Caco-2 (cell line): ENCODE results near the gene APLN. TPM values are rescaled to one million over a fixed set of nuclear protein-coding genes. Genes with fewer than 3 reads are reported as not detected.

Experiments used
- Bru-seq: library from RNA; stranded (reverse); fragments of 400-500 nt; gene quantifications from one replicate; lab custom pipeline; 2021; lab: Mats Ljungman, UMichigan
- BruChase-seq, 2 experiments: library from RNA; stranded (reverse); fragments of 400-500 nt; gene quantifications; one replicate each; lab custom pipeline; 2021; lab: Mats Ljungman, UMichigan
- BruUV-seq: library from RNA; stranded (reverse); fragments of 400-500 nt; replicated peaks from 2 replicates; lab custom pipeline; 2021; lab: Mats Ljungman, UMichigan
- CTCF ChIA-PET: fragments of 300-600 bp; sonication (Branson Sonifier 250); formaldehyde crosslinking; loops from one replicate; lab custom pipeline; 2022; ENCODE audit warnings: antibody characterized with exemption; lab: Charles Lee
- POLR2A ChIA-PET: fragments of 300-600 bp; sonication (Branson Sonifier 250); formaldehyde crosslinking; loops from one replicate; lab custom pipeline; 2022; ENCODE audit warnings: antibody characterized with exemption; lab: Charles Lee
- DNase-seq, 2 experiments: peaks; one replicate each; pipeline versions ENCODE4 v3.0.0 to v3.0.0-alpha.2; 2020 to 2022
- H3K27me3 ChIP-seq: replicated peaks from 2 replicates; pipeline ENCODE4 v1.6.0; 2011; ENCODE audit warnings: low read length; ENCODE audit not compliant: control insufficient read depth, insufficient read depth
- H3K36me3 ChIP-seq: 2 replicates; pipeline ENCODE4 v1.5.1; 2011; ENCODE audit warnings: low read length; ENCODE audit not compliant: control insufficient read depth, insufficient read depth
- H3K4me1 ChIP-seq: fragments of 250-450 bp; sonication (Bioruptor Pico); 2 replicates; pipeline ENCODE4 v1.5.1; 2020; ENCODE audit warnings: mild to moderate bottlenecking
- H3K4me3 ChIP-seq: 2 replicates; pipeline ENCODE4 v1.5.1; 2011; ENCODE audit warnings: low read depth, mild to moderate bottlenecking, control low read depth, low read length
- H3K9me3 ChIP-seq: fragments of 250-450 bp; sonication (Bioruptor Pico); 2 replicates; pipeline ENCODE4 v1.5.1; 2020; ENCODE audit warnings: mild to moderate bottlenecking, moderate library complexity
- H3K27ac Mint-ChIP-seq: one replicate; pipeline ENCODE4 v1.8.0; 2022; ENCODE audit warnings: mixed read lengths; ENCODE audit not compliant: unreplicated experiment
- H3K27me3 Mint-ChIP-seq: one replicate; pipeline ENCODE4 v1.8.0; 2022; ENCODE audit warnings: mixed read lengths; ENCODE audit not compliant: insufficient read depth, unreplicated experiment
- H3K36me3 Mint-ChIP-seq: one replicate; pipeline ENCODE4 v1.8.0; 2022; ENCODE audit warnings: mild to moderate bottlenecking, mixed read lengths; ENCODE audit not compliant: insufficient read depth, unreplicated experiment
- H3K4me1 Mint-ChIP-seq: one replicate; pipeline ENCODE4 v1.8.0; 2022; ENCODE audit warnings: low read depth, mixed read lengths; ENCODE audit not compliant: unreplicated experiment
- H3K4me3 Mint-ChIP-seq: one replicate; pipeline ENCODE4 v1.8.0; 2022; ENCODE audit warnings: mild to moderate bottlenecking, moderate library complexity, mixed read lengths; ENCODE audit not compliant: unreplicated experiment
- H3K9me3 Mint-ChIP-seq: one replicate; pipeline ENCODE4 v1.8.0; 2022; ENCODE audit warnings: mixed read lengths; ENCODE audit not compliant: unreplicated experiment
- CTCF ChIP-seq, 2 experiments: fragments of 200-600 bp in 1 of 2; IDR thresholded peaks; 1 replicate in 1 of 2; 2 replicates in 1 of 2; pipeline versions ENCODE4 v1.5.1 to v1.8.0; 2011 to 2022; ENCODE audit warnings: antibody characterized with exemption in 1 of 2, control low read depth in 1 of 2, inconsistent platforms in 1 of 2, low read depth in 1 of 2, low read length in 1 of 2, mild to moderate bottlenecking in 1 of 2, moderate library complexity in 1 of 2; ENCODE audit not compliant: insufficient read depth in 1 of 2, severe bottlenecking in 1 of 2, unreplicated experiment in 1 of 2
- intact Hi-C: fragments of 100-400 bp; cut with micrococcal nuclease; formaldehyde crosslinking; loops from one replicate; pipeline ENCODE4 v1.10.0; 2022; ENCODE audit not compliant: unreplicated experiment
- long read RNA-seq: library from polyadenylated mRNA; stranded (forward); transcript quantifications from one replicate; pipeline ENCODE4 v2.0.0, GENCODE V29; 2022
- total RNA-seq: library from RNA; stranded (reverse); gene quantifications from 2 replicates; pipeline ENCODE4 v1.2.3, GENCODE V29; 2022

The APLN gene, protein sequence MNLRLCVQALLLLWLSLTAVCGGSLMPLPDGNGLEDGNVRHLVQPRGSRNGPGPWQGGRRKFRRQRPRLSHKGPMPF
- total RNA-seq, result 0.09 and 0.20 TPM in 2 replicates
- Bru-seq, nascent RNA, result percentile 12 among the genes with signal in this experiment
- BruChase-seq, experiment 1, labeled RNA remaining after a 2-hour chase, result percentile 12 among the genes with signal in this experiment
- percentile 20 among the genes with signal in this experiment for BruChase-seq, experiment 2, labeled RNA remaining after a 6-hour chase
- long read RNA-seq, result 0 reads

- POLR2A ChIA-PET, result no interaction called here
- no peaks in the 10 kb centered on the region for H3K4me1 ChIP-seq
- peak within 1 kb of the TSS; percentile 51 for H3K4me3 ChIP-seq
- DNase-seq, result peak in 1 of 2 experiments; percentile 47
- H3K27me3 ChIP-seq, result no peaks in the 10 kb centered on the region
- peak in 1 of 2 experiments; percentile 7 for TF ChIP-seq CTCF (IDR thresholded peaks at IDR 0.05; ENCODE audit: insufficient read depth in 1 of 2, low read depth in 1 of 2, low read length in 1 of 2, severe bottlenecking in 1 of 2, unreplicated experiment in 1 of 2)
- H3K4me3 Mint-ChIP-seq, result peak within 1 kb of the TSS; percentile 75
- no peaks in the 10 kb centered on the region for H3K9me3 ChIP-seq
- intact Hi-C loops, result loop anchor here (1.0 to 5.0 kb wide), 2 partner anchors 48 to 71 kb away; no protein-coding TSS in a partner anchor
- no peaks in the 10 kb centered on the region for H3K9me3 Mint-ChIP-seq
- no peaks in the 10 kb centered on the region for H3K4me1 Mint-ChIP-seq
- H3K36me3 Mint-ChIP-seq, result no peaks in the 10 kb centered on the region
- H3K27ac Mint-ChIP-seq, result no peak within 1 kb of the TSS
- peaks cover 4% of the 10 kb centered on the region for H3K27me3 Mint-ChIP-seq
- no peaks in the 10 kb centered on the region for H3K36me3 ChIP-seq
- CTCF ChIA-PET, result interaction anchor here (0.6 to 3.0 kb wide), 6 partner anchors 19 to 189 kb away, joined by 3 to 20 read pairs (median 8); partner anchors contain the start of gene ZDHHC9
- no TSS peak for BruUV-seq
These were observed at the start of gene APLN for GRCh38 chrX:129654652-129655546. TSS of gene APLN (minus strand) at chrX:129654956. CDS start at chrX:129654630, 326 bp downstream.

- Histone ChIP-seq H3K4me3 (no peak overlapping the region), H3K9me3 (no peaks in the 10 kb centered on the region), H3K27me3 (no peaks in the 10 kb centered on the region), H3K36me3 (no peaks in the 10 kb centered on the region), H3K4me1 (no peaks in the 10 kb centered on the region)
- intact Hi-C loops, result no loop called here
- no TSS peak for BruUV-seq
- H3K4me1 Mint-ChIP-seq, result no peaks in the 10 kb centered on the region
- H3K9me3 Mint-ChIP-seq, result no peaks in the 10 kb centered on the region
- H3K27ac Mint-ChIP-seq, result no peak overlapping the region
- no peak overlapping the region for H3K4me3 Mint-ChIP-seq
- ChIA-PET CTCF (no interaction called here), POLR2A (no interaction called here)
- peaks cover 6% of the 10 kb centered on the region for H3K36me3 Mint-ChIP-seq
- DNase-seq, result no peak
- peaks cover 5% of the 10 kb centered on the region for H3K27me3 Mint-ChIP-seq
- TF ChIP-seq CTCF (IDR thresholded peaks at IDR 0.05; ENCODE audit: insufficient read depth in 1 of 2, low read depth in 1 of 2, low read length in 1 of 2, severe bottlenecking in 1 of 2, unreplicated experiment in 1 of 2), result no peak
These were observed 49.7 kb upstream of the APLN start for GRCh38 chrX:129704491-129704890.

DNA sequence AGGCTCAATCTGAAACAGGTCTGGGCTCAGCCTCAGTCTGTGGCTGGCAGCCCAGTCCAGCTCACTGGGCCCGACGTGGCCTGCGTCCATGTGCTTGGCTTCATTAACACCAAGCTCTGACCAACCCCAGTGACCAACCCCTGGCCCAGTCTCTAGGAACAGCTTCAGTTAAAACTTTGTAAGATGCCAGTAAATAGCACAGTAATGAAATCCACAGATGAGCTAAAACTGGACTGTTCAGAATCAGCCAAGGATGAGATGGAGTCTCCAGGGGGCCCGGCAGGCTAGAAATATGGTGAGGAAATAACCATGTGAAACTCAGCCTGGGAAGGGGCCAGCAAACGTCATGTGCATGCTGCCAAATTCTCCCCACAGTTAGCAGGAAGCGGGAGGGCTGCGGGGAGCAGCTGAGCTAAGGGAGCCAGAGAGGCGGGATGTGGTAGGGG is 46.9 kb upstream of the APLN start:
- Histone ChIP-seq H3K9me3 (no peaks in the 10 kb centered on the region), H3K36me3 (no peaks in the 10 kb centered on the region), H3K4me3 (no peak overlapping the region), H3K4me1 (0 out of 2 replicates have a peak, but pooled peaks cover 8% of the 10 kb centered on the region), H3K27me3 (no peaks in the 10 kb centered on the region)
- DNase-seq, result no peak
- intact Hi-C loops, result no loop called here
- ChIA-PET CTCF (no interaction called here), POLR2A (no interaction called here)
- no TSS peak for BruUV-seq
- H3K27ac Mint-ChIP-seq, result no peak overlapping the region
- no peak overlapping the region for H3K4me3 Mint-ChIP-seq
- TF ChIP-seq CTCF (IDR thresholded peaks at IDR 0.05; ENCODE audit: insufficient read depth in 1 of 2, low read depth in 1 of 2, low read length in 1 of 2, severe bottlenecking in 1 of 2, unreplicated experiment in 1 of 2), result no peak
- no peaks in the 10 kb centered on the region for H3K27me3 Mint-ChIP-seq
- H3K4me1 Mint-ChIP-seq, result no peaks in the 10 kb centered on the region
- no peaks in the 10 kb centered on the region for H3K36me3 Mint-ChIP-seq
- no peaks in the 10 kb centered on the region for H3K9me3 Mint-ChIP-seq
